HG02571 (cell line): ENCODE data around the gene CHRM1.
"Not testable (repeated sequence)": the region's sequence is repeated elsewhere in the genome, so short reads cannot be mapped to it uniquely, and the experiment has no call there.

Source experiments
- ATAC-seq: cut with Tn5 transposase; IDR thresholded peaks from one replicate; pipeline ENCODE4 v1.9.1; 2021; ENCODE audit warnings: mild to moderate bottlenecking, moderate library complexity; ENCODE audit not compliant: unreplicated experiment

CHRM1 gene

DNA sequence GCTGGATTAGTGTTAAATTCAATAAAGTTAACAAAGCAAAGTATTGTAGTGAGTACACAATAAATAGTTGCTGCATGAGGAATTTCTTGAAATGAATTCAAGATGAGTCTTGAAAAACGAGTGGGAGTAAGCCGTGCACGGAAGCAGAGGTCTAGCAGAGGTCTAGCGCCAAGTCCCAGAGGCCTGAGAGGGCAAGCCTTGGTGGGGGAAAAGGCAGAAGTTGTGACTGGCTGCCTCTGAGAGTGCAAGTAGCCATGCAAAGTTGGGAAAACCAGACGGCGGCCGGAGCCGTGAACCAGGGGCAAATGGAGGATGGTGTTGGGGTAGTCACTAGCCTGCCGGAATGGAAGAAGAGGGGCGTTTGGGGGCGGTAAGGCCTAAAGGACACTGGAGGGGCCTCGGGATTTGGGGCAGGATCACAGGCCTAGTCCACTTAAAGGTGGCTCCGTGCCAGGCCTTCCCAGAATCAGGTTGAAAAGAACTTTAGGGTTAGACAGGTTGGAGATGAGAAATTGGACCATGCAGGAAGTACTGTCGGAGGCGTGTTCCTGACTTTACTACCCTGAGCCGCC is 40.8 kb downstream of the CHRM1 start:
- ATAC-seq: no peak

DNA sequence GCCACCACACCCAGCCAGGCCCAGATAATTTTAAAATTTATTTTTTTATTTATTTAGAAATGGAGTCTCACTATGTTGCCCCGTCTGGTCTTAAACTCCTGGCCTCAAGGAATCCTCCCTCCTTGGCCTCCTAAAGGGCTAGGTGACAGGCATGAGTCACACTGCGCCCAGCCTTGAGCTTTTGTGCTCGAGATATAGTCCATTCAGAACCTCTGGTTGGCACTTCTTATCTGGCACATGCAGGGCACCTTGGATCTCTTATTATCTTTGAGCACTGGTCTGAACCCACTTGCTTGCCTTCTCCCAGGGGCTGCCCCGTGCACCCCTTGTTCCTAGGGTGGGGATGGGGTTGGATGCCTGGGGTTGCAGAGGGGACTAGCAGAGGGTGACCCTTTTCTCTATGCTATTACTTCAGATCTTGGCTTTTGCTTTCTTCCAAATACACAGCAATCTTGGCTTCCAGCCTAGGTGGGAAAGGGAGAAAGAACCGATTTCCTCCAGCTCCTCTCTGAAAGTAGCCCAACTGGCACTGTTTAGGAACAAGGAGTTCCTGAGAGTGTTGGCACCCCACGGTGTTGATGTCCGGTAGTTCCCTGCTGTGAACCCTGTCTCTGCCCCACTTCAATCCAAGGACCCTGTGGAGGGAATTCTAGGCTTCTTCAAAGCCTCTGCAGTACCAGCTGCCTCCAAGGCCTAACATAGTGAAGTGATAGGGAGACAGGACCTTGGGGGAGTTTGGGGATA is 41.8 kb downstream of the CHRM1 start:
- no peak for ATAC-seq

DNA sequence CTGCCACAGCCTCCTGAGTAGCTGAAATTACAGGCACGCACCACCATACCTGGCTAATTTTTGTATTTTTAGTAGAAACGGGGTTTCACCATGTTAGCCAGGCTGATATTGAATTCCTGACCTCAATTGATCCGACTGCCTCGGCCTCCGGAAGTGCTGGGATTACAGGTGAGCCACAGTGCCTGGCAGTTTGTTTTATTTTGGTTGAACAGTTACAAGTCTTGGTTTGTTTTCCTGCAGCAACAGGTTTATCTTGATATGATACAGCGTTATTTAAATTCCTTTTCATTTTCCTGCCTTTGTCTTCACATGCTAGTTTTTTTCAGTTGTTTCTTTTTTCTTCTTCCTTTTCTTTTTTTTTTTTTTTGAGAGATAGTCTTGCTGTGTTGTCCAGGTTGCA is 44.5 kb downstream of the CHRM1 start:
- no peak for ATAC-seq

DNA sequence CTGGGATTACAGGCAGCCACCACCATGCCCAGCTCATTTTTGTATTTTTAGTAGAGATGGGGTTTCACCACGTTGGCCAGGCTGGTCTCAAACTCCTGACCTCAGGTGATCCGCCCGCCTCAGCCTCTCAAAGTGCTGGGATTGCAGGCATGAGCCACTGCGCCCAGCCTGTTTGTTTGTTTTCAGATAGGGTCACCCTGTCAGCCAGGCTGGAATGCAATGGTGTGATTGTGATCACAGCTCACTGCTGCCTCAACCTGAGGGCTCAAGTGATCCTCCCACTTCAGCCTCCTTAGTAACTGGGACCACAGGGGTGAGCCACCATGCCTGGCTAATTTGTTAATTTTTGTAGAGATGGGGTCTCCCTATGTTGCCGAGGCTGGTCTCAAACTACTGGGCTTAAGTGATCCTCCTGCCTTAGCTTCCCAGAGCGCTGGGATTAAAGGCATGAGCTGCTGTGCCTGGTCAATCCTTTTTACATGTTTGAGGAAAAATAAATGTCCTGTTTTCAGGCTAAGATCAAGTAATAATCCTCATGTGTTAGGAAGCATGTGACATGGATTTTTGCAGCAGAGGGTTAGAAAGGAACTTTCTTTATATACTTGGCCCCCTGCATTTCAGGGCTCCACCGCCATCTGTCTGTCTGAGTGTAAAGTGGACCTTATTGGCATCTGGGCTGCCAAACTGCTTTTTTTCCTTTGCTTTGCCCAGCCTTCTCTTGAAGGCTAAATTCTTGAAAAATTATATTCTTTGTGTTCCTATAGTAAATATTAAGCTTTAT is 45.3 kb downstream of the CHRM1 start:
- no peak for ATAC-seq

DNA sequence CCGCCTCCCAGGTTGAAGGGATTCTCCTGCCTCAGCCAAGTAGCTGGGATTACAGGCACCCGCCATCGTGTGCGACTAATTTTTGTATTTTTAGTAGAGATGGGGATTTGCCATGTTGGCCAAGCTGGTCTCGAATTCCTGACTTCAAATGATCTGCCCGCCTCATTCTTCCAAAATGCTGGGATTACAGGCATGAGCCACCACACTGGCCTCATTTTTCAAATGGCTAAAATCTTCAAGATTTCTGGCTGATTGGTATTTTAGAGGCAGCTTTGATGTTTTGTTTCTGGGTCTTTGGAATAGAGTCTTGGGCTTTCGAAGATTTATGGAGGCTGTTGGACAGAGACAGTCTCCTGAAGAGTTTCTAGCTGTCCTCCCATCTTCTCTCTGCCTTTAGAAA is 46.3 kb downstream of the CHRM1 start:
- no peak for ATAC-seq

DNA sequence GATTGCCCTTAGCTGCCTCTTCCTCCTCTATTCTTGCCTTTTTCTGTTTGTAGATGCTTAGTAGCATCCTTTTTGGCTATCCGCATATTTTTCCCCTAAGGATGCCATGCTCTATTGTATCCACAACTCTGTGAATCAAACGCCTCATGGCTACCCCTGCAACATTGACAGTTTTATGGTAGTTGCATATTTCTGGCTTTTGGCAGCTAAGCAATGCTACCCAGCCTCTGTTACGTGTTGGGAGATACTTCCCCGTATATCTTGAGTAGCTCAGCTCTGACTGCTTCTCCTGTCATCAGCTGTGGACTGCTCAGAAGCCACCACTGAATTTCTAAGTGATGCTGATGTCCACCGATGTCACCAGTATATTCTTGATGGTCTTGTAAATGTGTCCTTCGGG is 55.5 kb downstream of the CHRM1 start:
- no peak for ATAC-seq

DNA sequence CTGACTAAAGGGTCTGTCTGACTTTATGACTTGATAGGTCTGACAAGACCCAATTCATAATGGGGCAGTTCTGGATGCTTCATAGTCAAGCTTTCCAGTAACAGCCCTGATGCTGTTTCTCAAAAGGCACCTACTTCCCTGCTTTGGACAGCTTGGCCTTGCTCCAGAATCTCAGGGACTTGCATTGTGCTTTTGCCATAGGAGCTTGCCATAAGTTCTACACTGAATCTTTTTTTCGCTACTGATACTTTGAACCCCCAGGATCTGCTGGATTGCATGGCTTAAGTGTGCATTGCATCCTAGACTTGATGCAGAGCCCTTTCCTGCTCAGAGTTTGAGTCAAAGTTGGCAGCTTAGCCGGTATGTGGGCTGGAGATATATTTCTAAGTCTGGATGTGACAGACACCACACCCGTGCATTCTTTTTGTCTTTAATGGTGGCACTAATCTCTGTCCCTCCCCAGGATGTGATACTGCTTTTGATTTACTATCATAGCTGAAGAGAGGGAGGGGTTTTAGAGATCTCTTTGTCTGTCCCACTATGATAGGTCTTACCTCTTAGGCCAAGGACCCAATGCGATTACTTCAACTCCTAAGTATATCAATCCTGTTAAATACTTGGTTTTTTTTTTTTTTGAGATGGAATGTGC is 57.4 kb downstream of the CHRM1 start:
- no peak for ATAC-seq

DNA sequence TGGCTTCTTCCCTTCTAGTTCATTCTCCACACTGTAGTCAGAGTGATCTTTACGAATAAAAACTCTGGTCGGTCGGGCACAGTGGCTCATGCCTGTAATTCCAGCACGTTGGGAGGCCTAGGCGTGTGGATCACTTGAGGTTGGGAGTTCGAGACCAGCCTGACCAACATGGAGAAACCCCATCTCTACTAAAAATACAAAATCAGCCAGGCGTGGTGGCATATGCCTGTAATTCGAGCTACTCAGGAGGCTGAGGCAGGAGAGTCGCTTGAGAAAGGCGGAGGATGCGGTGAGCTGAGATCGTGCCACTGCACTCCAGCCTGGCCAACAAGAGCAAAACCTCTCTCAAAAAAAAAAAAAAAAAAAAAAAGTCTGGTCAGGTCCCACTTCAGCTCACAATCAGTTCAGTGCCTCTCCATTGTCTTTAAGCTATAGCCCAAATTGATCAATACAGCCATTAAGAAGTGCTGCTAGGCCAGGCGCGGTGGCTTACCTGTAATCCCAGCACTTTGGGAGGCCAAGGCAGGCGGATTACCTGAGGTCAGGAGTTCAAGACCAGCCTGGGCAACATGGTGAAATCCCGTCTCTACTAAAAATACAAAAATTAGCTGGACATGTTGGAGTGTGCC is 59.5 kb downstream of the CHRM1 start:
- ATAC-seq: not testable (repeated sequence)

DNA sequence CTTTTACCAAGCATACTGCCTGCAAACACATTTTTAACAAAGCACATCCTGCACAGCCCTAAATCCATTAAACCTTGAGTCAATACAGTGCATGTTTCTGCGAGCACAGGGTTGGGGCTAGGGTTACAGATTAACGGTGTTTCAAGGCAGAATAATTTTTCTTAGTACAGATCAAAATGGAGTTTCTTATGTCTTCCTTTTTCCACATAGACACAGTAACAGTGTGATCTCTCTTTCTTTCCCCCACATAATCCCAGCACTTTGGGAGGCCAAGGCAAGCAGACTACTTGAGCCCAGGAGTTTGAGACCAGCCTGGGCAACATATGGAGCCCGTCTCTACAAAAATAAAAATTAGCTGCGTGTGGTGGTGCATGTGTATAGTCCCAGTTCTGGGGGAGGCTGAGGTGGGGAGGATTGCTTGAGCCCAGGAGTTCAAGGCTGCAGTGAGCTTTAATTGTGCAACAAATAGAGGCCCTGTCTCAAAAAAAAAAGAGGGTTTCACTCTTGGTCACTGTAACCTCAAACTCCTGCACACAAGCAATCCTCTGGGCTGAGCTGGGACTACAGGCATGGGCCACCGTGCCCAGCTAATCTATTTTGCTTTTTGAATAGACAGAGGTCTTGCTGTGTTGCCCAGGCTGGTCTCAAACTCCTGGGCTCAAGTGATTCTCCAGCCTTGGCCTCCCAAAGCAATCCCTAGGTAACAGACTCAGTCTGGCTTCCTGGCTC is 60.2 kb downstream of the CHRM1 start:
- ATAC-seq: no peak

DNA sequence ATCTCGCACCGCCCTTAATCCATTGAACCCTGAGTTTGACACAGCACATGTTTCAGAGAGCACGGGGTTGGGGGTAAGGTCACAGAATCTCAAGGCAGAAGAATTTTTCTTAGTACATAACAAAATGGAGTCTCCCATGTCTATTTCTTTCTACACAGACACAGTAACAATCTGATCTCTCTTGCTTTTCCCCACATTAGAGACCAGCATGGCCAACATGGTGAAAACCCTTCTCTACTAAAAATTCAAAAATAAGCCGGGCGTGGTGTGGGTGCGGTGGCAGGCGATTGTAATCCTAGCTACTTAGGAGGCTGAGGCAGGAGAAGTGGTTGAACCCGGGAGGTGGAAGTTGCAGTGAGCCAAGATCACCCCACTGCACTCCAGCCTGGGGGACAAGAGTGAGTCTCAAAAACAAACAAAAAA is 61.9 kb downstream of the CHRM1 start:
- not testable (repeated sequence) for ATAC-seq
